HK-2 (cell line): ENCODE measurements around the gene GDPD3.

ENCODE experiments used
- DNase-seq: peaks from one replicate; pipeline ENCODE4 v3.0.0-alpha.2; 2018; ENCODE audit not compliant: unreplicated experiment

The GDPD3 gene

DNA sequence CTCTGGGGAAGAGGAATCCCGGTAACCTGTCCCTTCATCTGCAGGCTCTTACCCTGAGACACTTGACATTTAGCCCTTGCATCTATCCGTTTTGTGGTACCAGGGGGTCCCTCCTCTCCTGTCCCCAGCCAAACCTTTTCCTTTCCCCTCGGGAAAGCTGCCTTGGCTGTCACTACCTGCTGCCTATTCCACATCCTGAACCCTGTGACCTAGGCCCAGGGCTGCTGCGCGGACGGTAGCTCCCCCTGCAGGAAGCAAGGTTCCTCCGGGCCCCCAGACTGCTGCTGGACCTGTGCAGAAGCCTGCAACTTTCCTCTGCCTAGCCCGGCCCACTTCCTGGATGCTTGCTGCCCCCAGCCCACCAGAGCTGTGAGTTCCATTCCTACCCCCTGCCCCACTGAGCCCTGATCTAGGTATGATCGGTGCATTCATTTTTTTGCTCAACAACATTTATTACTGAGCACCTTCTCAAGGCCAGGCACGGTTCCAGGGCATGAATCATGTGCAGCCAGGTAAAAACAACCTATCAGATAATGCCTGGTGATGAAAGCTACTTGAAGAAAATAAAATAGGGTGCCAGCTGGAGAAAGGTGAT is 58.3 kb downstream of the GDPD3 start:
- DNase-seq = no peak
